Activated B cell treated with CpG ODN at 0.5 μM for 24 hours (primary cell): ENCODE measurements around the gene THBS4. TPM values are rescaled to one million over a fixed set of nuclear protein-coding genes. Genes with fewer than 3 reads are reported as not detected.

Experiments
- ATAC-seq: fragments of 200-7000 bp; cut with Tn5 transposase; one replicate; pipeline ENCODE4 v1.10.0; 2021; ENCODE audit warnings: low read depth, mild to moderate bottlenecking, moderate library complexity
- CTCF ChIA-PET: fragments of 350-600 bp; sonication (Branson Sonifier 250); formaldehyde crosslinking; loops from one replicate; lab custom pipeline; 2021; ENCODE audit warnings: antibody characterized with exemption; lab: Charles Lee
- POLR2A ChIA-PET: fragments of 350-600 bp; sonication (Branson Sonifier 250); formaldehyde crosslinking; loops from one replicate; lab custom pipeline; 2021; ENCODE audit warnings: antibody characterized with exemption; lab: Charles Lee
- DNase-seq: peaks from one replicate; pipeline ENCODE4 v3.0.0; 2022
- H3K27ac Mint-ChIP-seq: one replicate; pipeline ENCODE4 v1.8.0; 2020; ENCODE audit warnings: mixed read lengths
- H3K27me3 Mint-ChIP-seq: one replicate; pipeline ENCODE4 v1.8.0; 2021; ENCODE audit warnings: mixed read lengths
- H3K36me3 Mint-ChIP-seq: one replicate; pipeline ENCODE4 v1.8.0; 2021; ENCODE audit warnings: low read depth, mixed read lengths
- H3K4me1 Mint-ChIP-seq: one replicate; pipeline ENCODE4 v1.8.0; 2021; ENCODE audit warnings: mixed read lengths
- H3K4me3 Mint-ChIP-seq: one replicate; pipeline ENCODE4 v1.8.0; 2020; ENCODE audit warnings: mild to moderate bottlenecking, mixed read lengths
- H3K9me3 Mint-ChIP-seq: one replicate; pipeline ENCODE4 v1.8.0; 2020; ENCODE audit warnings: mixed read lengths
- CTCF ChIP-seq: fragments of 200-600 bp; IDR thresholded peaks from one replicate; pipeline ENCODE4 v1.8.0; 2022; ENCODE audit warnings: antibody characterized with exemption, mild to moderate bottlenecking
- intact Hi-C: fragments of 100-400 bp; cut with micrococcal nuclease; formaldehyde crosslinking; loops from one replicate; pipeline ENCODE4 v1.15.1; 2024
- total RNA-seq: library from RNA; stranded (reverse); gene quantifications from 2 replicates; pipeline ENCODE4 v1.2.3, GENCODE V29; 2022

The THBS4 gene
- total RNA-seq, 1 donor from 2014 or later: 0.20 TPM

GRCh38 chr5:80060966-80061365 lies 25.8 kb downstream of the THBS4 start:
- no peaks in the 10 kb centered on the region for H3K27me3 Mint-ChIP-seq
- intact Hi-C loops: no loop called here
- H3K9me3 Mint-ChIP-seq: no peaks in the 10 kb centered on the region
- H3K4me1 Mint-ChIP-seq: no peaks in the 10 kb centered on the region
- no peaks in the 10 kb centered on the region for H3K36me3 Mint-ChIP-seq
- no peak overlapping the region for H3K27ac Mint-ChIP-seq
- no peak for ATAC-seq
- ChIA-PET POLR2A (no interaction called here), CTCF (no interaction called here)
- no peak for TF ChIP-seq CTCF
- no peak overlapping the region for H3K4me3 Mint-ChIP-seq
- DNase-seq: no peak

GRCh38 chr5:80061547-80061946 lies 26.4 kb downstream of the THBS4 start:
- intact Hi-C loops: no loop called here
- DNase-seq: no peak
- H3K9me3 Mint-ChIP-seq: no peaks in the 10 kb centered on the region
- POLR2A ChIA-PET: no interaction called here
- no peaks in the 10 kb centered on the region for H3K27me3 Mint-ChIP-seq
- TF ChIP-seq CTCF: no peak
- H3K4me1 Mint-ChIP-seq: no peaks in the 10 kb centered on the region
- H3K27ac Mint-ChIP-seq: no peak overlapping the region
- no peak for ATAC-seq
- no peaks in the 10 kb centered on the region for H3K36me3 Mint-ChIP-seq
- CTCF ChIA-PET: no interaction called here
- no peak overlapping the region for H3K4me3 Mint-ChIP-seq

- ChIA-PET POLR2A (no interaction called here), CTCF (no interaction called here)
- intact Hi-C loops: no loop called here
- Mint-ChIP-seq H3K27me3 (no peaks in the 10 kb centered on the region), H3K27ac (no peak overlapping the region), H3K36me3 (no peaks in the 10 kb centered on the region), H3K9me3 (no peaks in the 10 kb centered on the region), H3K4me3 (no peak overlapping the region), H3K4me1 (no peaks in the 10 kb centered on the region)
- DNase-seq (no peak), ATAC-seq (no peak)
- no peak for TF ChIP-seq CTCF
Observed at GRCh38 chr5:80064124-80064523, 29.0 kb downstream of the THBS4 start.

- Mint-ChIP-seq H3K4me3 (no peak overlapping the region), H3K27me3 (no peaks in the 10 kb centered on the region), H3K36me3 (no peaks in the 10 kb centered on the region), H3K4me1 (peaks cover 17% of the 10 kb centered on the region), H3K27ac (no peak overlapping the region), H3K9me3 (no peaks in the 10 kb centered on the region)
- CTCF ChIA-PET: interaction anchor here (1.6 kb wide), 1 partner anchor 17 kb away, joined by 3 read pairs; no protein-coding TSS in a partner anchor
- POLR2A ChIA-PET: no interaction called here
- intact Hi-C loops: no loop called here
- no peak for DNase-seq
- no peak for ATAC-seq
- TF ChIP-seq CTCF: no peak
Observed at GRCh38 chr5:80067016-80067415, 31.9 kb downstream of the THBS4 start.

- TF ChIP-seq CTCF: no peak
Observed at GRCh38 chr5:80067531-80068245, 32.5 kb downstream of the THBS4 start.

More at GRCh38 chr5:80067531-80068245, 32.5 kb downstream of the THBS4 start:
- ATAC-seq (no peak), DNase-seq (no peak)
- Mint-ChIP-seq H3K27me3 (no peaks in the 10 kb centered on the region), H3K36me3 (no peaks in the 10 kb centered on the region), H3K9me3 (no peaks in the 10 kb centered on the region), H3K4me3 (no peak overlapping the region), H3K4me1 (peaks cover 17% of the 10 kb centered on the region), H3K27ac (no peak overlapping the region)
- CTCF ChIA-PET: interaction anchor here (1.6 kb wide), 1 partner anchor 17 kb away, joined by 3 read pairs; no protein-coding TSS in a partner anchor
- POLR2A ChIA-PET: no interaction called here
- intact Hi-C loops: no loop called here
